ENCODE data around the gene CFAP46. TPM values are rescaled to one million over a fixed set of nuclear protein-coding genes. Genes with fewer than 3 reads are reported as not detected.

Gene CFAP46
- total and polyA plus RNA-seq, 9 of the 15 experiments (the other 6 are each of a cell fraction or from before 2014, with no cell fraction given) = not detected

DNA sequence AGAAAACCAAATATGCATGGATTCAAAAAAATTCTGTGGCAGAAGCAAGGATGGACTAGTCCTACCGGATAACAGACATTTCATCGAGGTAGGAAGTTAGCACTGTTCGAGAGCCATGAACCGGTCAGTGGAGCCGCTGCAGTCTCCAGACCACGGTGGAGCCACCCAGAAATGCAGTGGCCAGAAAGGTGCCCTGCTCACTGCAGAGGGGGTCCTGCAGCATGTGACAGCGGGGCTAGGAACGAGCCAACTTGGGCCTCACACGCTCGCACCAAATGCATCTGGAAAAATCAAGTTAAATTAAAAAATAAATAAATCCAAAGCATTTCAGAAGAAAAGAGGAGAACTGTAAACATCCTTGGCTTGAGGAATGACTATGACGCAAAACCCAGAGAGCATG, 13.1 kb upstream of the CFAP46 start:
- Histone ChIP-seq H4K20me1 (replicated peaks; ENCODE audit: control insufficient read depth, insufficient read depth, low read length) (0 out of 2 replicates have a peak, but pooled peaks cover 3% of the 10 kb centered on the region), H3K4me2 (ENCODE audit: insufficient read depth, low read length) (no peak overlapping the region), H3K9me1 (ENCODE audit: control insufficient read depth, insufficient read depth, low read length) (no peaks in the 10 kb centered on the region), H3K9me3 (replicated peaks; ENCODE audit: control insufficient read depth, insufficient read depth, low read depth, low read length) (no peaks in the 10 kb centered on the region), H3K4me1 (replicated peaks in 1 of 2; ENCODE audit: control insufficient read depth in 2 of 2, insufficient read depth in 2 of 2, low read length in 2 of 2) (no peaks in the 10 kb centered on the region), H3K4me3 (no peak overlapping the region), H3K27me3 (ENCODE audit: control insufficient read depth in 2 of 2, insufficient read depth in 2 of 2, low read length in 2 of 2) (peaks cover 0 to 48% of the 10 kb centered on the region in 2 experiments; a peak in 2 of 5 replicates), H2AFZ (ENCODE audit: low read depth, low read length) (no peak overlapping the region), H3K36me3 (ENCODE audit: control insufficient read depth, insufficient read depth, low read length) (no peaks in the 10 kb centered on the region), H3K27ac (ENCODE audit: extremely low read depth, low read depth, low read length) (no peak overlapping the region), H3K9ac (ENCODE audit: insufficient read depth in 1 of 2, low read depth in 2 of 2, low read length in 2 of 2) (no peak overlapping the region), H3K79me2 (ENCODE audit: control insufficient read depth, insufficient read depth, low read length) (no peaks in the 10 kb centered on the region)
- ChIA-PET CTCF (ENCODE audit: low intra/inter-chr PET ratio) (no interaction called here), POLR2A (no interaction called here)
- WGBS (ENCODE audit: insufficient coverage, low coverage, missing lambda C conversion rate) = 2% methylated on average over 10 of the region's 11 CpGs
- ATAC-seq (no peak), FAIRE-seq (no peak), DNase-seq (ENCODE audit: extremely low read depth in 1 of 4, low spot score in 3 of 4) (no peak)
- no TSS peak for BruUV-seq (replicated peaks)
- in situ Hi-C loops (cut with MboI) = no loop called here
- TF ChIP-seq ZNF263 (CRISPR knock-in tag; IDR thresholded peaks at IDR 0.05; ENCODE audit: borderline replicate concordance) (no peak), ILK (tag; IDR thresholded peaks at IDR 0.05; ENCODE audit: borderline replicate concordance, low read depth) (no peak), YY1 (IDR thresholded peaks at IDR 0.05; ENCODE audit: borderline replicate concordance in 1 of 3, control insufficient read depth in 1 of 3, extremely low read depth in 1 of 3, insufficient read depth in 3 of 3, insufficient read length in 1 of 3, insufficient replicate concordance in 2 of 3, low read depth in 1 of 3, low read length in 2 of 3) (no peak), E2F6 (IDR thresholded peaks at IDR 0.05; ENCODE audit: borderline replicate concordance in 1 of 2, extremely low read depth in 1 of 2, insufficient read depth in 1 of 2, insufficient read length in 1 of 2, low read depth in 1 of 2, low read length in 1 of 2, poor library complexity in 1 of 2, severe bottlenecking in 1 of 2) (no peak), MAX (CRISPR knock-in tag; IDR thresholded peaks at IDR 0.05) (no peak)
- intact Hi-C loops (cut with micrococcal nuclease) = no loop called here
